ENCODE data around the gene MPV17L2. TPM values are rescaled to one million over a fixed set of nuclear protein-coding genes. Genes with fewer than 3 reads are reported as not detected.

Gene MPV17L2
- total and polyA plus RNA-seq, 3 donors from 2014 or later: 11.2 to 15.8 (median 15.2) TPM

DNA sequence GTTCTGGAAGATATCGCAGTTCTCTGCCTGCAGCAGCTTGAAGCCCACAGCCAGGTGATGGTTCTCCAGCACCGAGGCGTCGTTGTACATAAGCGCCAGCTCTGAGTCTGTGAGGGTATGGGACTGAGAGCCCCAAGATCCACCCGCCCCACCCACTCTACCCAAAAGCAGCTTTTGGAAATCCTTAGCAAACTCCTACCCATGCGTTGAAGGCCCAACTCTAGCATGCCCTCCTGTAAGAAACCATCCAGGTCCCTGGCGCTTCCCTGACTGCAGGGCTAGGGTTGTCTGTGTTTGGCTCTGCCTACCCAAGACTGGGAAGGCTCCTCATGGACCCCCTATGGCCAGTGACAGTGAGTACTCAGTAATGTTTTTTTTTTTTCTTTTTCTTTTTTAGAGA, 23.8 kb downstream of the MPV17L2 start:
- Histone ChIP-seq H3K36me3 (ENCODE audit: low read depth, missing control alignments) (no peaks in the 10 kb centered on the region), H3K4me1 (no peaks in the 10 kb centered on the region), H3K27me3 (no peaks in the 10 kb centered on the region), H3K27ac (no peak overlapping the region), H3K9me3 (no peaks in the 10 kb centered on the region), H3K4me3 (no peak overlapping the region)
- 96 to 97% methylated on average over 7 to 8 of the region's 8 CpGs for WGBS, 2 donors
- intact Hi-C loops (cut with DNase I; ENCODE audit: low total_unique reads): no loop called here
- no peak for DNase-seq
- TF ChIP-seq CTCF (IDR thresholded peaks at IDR 0.05) (no peak), POLR2A (IDR thresholded peaks at IDR 0.05) (no peak)

DNA sequence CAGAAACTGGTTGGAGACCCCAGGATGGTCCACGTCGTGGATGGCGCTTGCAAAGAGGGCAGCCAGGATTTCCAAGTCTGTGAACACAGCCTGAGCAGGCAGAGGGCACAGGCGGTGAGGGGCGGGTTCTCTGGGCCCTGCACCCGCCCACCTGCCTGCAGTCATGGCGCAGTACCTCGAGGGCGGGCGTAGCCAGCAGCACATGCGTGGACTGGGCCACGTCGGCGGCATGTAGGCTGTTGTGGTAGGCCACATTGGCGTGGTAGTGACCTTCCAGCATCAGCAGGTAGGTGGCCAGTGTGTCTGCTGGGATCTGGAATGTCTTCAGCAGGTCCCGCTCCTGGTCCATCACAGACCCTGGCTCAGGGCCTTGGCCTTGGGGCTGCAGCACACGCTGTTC, 25.1 kb downstream of the MPV17L2 start:
- 79 to 89% methylated on average over 3 to 17 of the region's 17 CpGs for WGBS, 2 donors
- DNase-seq: no peak
- Histone ChIP-seq H3K4me3 (no peak overlapping the region), H3K9me3 (no peaks in the 10 kb centered on the region), H3K27me3 (no peaks in the 10 kb centered on the region), H3K36me3 (ENCODE audit: low read depth, missing control alignments) (no peaks in the 10 kb centered on the region), H3K27ac (no peak overlapping the region), H3K4me1 (no peaks in the 10 kb centered on the region)
- TF ChIP-seq POLR2A (IDR thresholded peaks at IDR 0.05): no peak
- TF ChIP-seq CTCF (IDR thresholded peaks at IDR 0.05): no peak
- intact Hi-C loops (cut with DNase I; ENCODE audit: low total_unique reads): no loop called here

GRCh38 chr19:18218600-18218999, 25.6 kb downstream of the MPV17L2 start:
- 84 to 95% methylated on average over 3 of the region's 3 CpGs for WGBS, 2 donors

DNA sequence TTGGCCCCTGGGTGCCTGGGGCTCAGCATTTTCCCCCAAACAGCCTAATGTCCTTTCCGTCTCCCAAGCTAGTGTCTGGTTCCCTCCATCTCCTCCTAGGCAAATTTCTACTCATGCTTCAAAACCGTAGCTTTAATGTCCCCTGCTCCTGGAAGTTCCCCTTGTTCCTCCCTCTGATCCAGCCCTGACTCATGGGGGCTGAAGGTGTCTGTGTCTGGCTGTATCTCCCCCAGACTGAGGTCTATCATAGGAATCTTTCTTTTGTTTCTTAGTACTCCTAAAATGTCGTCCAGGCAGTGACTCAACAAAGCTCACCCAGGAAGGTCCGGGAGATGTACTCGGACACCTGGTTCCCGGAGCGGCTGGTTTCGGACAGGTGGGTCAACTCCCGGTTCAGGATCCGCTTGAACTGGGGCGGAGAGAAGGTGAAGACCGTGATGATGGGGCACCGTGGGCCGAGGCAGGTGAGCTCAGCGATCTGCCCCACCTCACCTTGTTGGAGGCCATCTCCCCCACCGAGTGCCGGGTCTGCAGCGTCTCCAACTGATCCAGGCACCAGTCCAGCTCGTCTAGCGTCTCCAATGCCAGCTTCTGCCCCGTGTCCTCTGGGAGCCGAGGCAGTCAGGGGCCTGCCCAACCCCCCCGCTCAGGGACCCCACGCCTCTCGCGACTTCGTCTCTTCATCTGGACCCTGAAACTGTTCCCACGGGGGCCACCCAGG, 27.1 kb downstream of the MPV17L2 start:
- WGBS, 2 donors: 57 to 59% methylated on average over 28 of the region's 28 CpGs
- intact Hi-C loops (cut with DNase I; ENCODE audit: low total_unique reads): no loop called here
- TF ChIP-seq CTCF (IDR thresholded peaks at IDR 0.05) (no peak), POLR2A (IDR thresholded peaks at IDR 0.05) (no peak)

More at GRCh38 chr19:18218600-18218999, 25.6 kb downstream of the MPV17L2 start:
- Histone ChIP-seq H3K9me3 (no peaks in the 10 kb centered on the region), H3K36me3 (ENCODE audit: low read depth, missing control alignments) (no peaks in the 10 kb centered on the region), H3K4me1 (no peaks in the 10 kb centered on the region), H3K4me3 (no peak overlapping the region), H3K27ac (no peak overlapping the region), H3K27me3 (no peaks in the 10 kb centered on the region)
- intact Hi-C loops (cut with DNase I; ENCODE audit: low total_unique reads): no loop called here
- TF ChIP-seq POLR2A (IDR thresholded peaks at IDR 0.05) (no peak), CTCF (IDR thresholded peaks at IDR 0.05) (no peak)
- DNase-seq: no peak

More for the DNA sequence above, 27.1 kb downstream of the MPV17L2 start:
- Histone ChIP-seq H3K27ac (no peak overlapping the region), H3K4me3 (no peak overlapping the region), H3K4me1 (peaks cover 7% of the 10 kb centered on the region), H3K9me3 (no peaks in the 10 kb centered on the region), H3K36me3 (ENCODE audit: low read depth, missing control alignments) (no peaks in the 10 kb centered on the region), H3K27me3 (no peaks in the 10 kb centered on the region)
- no peak for DNase-seq

Data from testis (tissue), 3 donors.